ENCODE measurements around the gene PLD1.

The PLD1 gene

GRCh38 chr3:171813897-171814460 lies 3.7 kb upstream of the PLD1 start:
- Histone ChIP-seq H3K27me3 (ENCODE audit: control insufficient read depth, insufficient read depth, low read length) (peaks cover 33% of the 10 kb centered on the region), H3K9ac (ENCODE audit: low read depth, low read length) (no peak overlapping the region), H3K4me3 (ENCODE audit: low read depth, low read length) (no peak overlapping the region), H3K4me1 (ENCODE audit: control insufficient read depth, insufficient read depth, low read length) (no peaks in the 10 kb centered on the region), H3K9me3 (ENCODE audit: control insufficient read depth, insufficient read depth, low read length) (no peaks in the 10 kb centered on the region), H3K27ac (ENCODE audit: low read depth, low read length) (no peak overlapping the region), H3K36me3 (ENCODE audit: control insufficient read depth, insufficient read depth, low read length) (no peaks in the 10 kb centered on the region)

GRCh38 chr3:171813278-171813896 lies 3.1 kb upstream of the PLD1 start:
- Histone ChIP-seq H3K36me3 (ENCODE audit: control insufficient read depth, insufficient read depth, low read length) (no peaks in the 10 kb centered on the region), H3K9ac (ENCODE audit: low read depth, low read length) (no peak overlapping the region), H3K4me3 (ENCODE audit: low read depth, low read length) (no peak overlapping the region), H3K9me3 (ENCODE audit: control insufficient read depth, insufficient read depth, low read length) (no peaks in the 10 kb centered on the region), H3K4me1 (ENCODE audit: control insufficient read depth, insufficient read depth, low read length) (no peaks in the 10 kb centered on the region), H3K27ac (ENCODE audit: low read depth, low read length) (no peak overlapping the region), H3K27me3 (ENCODE audit: control insufficient read depth, insufficient read depth, low read length) (peaks cover 35% of the 10 kb centered on the region)

GRCh38 chr3:171812811-171813210 lies 2.5 kb upstream of the PLD1 start:
- Histone ChIP-seq H3K4me3 (ENCODE audit: low read depth, low read length) (no peak overlapping the region), H3K4me1 (ENCODE audit: control insufficient read depth, insufficient read depth, low read length) (no peaks in the 10 kb centered on the region), H3K36me3 (ENCODE audit: control insufficient read depth, insufficient read depth, low read length) (no peaks in the 10 kb centered on the region), H3K9me3 (ENCODE audit: control insufficient read depth, insufficient read depth, low read length) (no peaks in the 10 kb centered on the region), H3K9ac (ENCODE audit: low read depth, low read length) (no peak overlapping the region), H3K27me3 (ENCODE audit: control insufficient read depth, insufficient read depth, low read length) (peaks cover 35% of the 10 kb centered on the region), H3K27ac (ENCODE audit: low read depth, low read length) (no peak overlapping the region)

GRCh38 chr3:171811913-171812335 lies 1.6 kb upstream of the PLD1 start:
- Histone ChIP-seq H3K27ac (ENCODE audit: low read depth, low read length) (no peak overlapping the region), H3K9me3 (ENCODE audit: control insufficient read depth, insufficient read depth, low read length) (no peaks in the 10 kb centered on the region), H3K9ac (ENCODE audit: low read depth, low read length) (no peak overlapping the region), H3K4me1 (ENCODE audit: control insufficient read depth, insufficient read depth, low read length) (no peaks in the 10 kb centered on the region), H3K27me3 (ENCODE audit: control insufficient read depth, insufficient read depth, low read length) (peaks cover 35% of the 10 kb centered on the region), H3K4me3 (ENCODE audit: low read depth, low read length) (no peak overlapping the region), H3K36me3 (ENCODE audit: control insufficient read depth, insufficient read depth, low read length) (no peaks in the 10 kb centered on the region)

GRCh38 chr3:171811295-171811912 lies 1.1 kb upstream of the PLD1 start:
- H3K9ac ChIP-seq (ENCODE audit: low read depth, low read length): no peak overlapping the region
- H3K27ac ChIP-seq (ENCODE audit: low read depth, low read length): no peak overlapping the region
- peaks cover 35% of the 10 kb centered on the region for H3K27me3 ChIP-seq (ENCODE audit: control insufficient read depth, insufficient read depth, low read length)
- no peaks in the 10 kb centered on the region for H3K4me1 ChIP-seq (ENCODE audit: control insufficient read depth, insufficient read depth, low read length)
- no peaks in the 10 kb centered on the region for H3K9me3 ChIP-seq (ENCODE audit: control insufficient read depth, insufficient read depth, low read length)
- H3K36me3 ChIP-seq (ENCODE audit: control insufficient read depth, insufficient read depth, low read length): no peaks in the 10 kb centered on the region
- H3K4me3 ChIP-seq (ENCODE audit: low read depth, low read length): no peak overlapping the region

- no peaks in the 10 kb centered on the region for H3K4me1 ChIP-seq (ENCODE audit: control insufficient read depth, insufficient read depth, low read length)
Observed at GRCh38 chr3:171810629-171811294, 479 bp upstream of the PLD1 start.

GRCh38 chr3:171809611-171809860 lies 747 bp downstream of the PLD1 start:
- Histone ChIP-seq H3K36me3 (ENCODE audit: control insufficient read depth, insufficient read depth, low read length) (no peaks in the 10 kb centered on the region), H3K27ac (ENCODE audit: low read depth, low read length) (peak overlapping the region; percentile 50), H3K9ac (ENCODE audit: low read depth, low read length) (no peak overlapping the region), H3K4me1 (ENCODE audit: control insufficient read depth, insufficient read depth, low read length) (no peaks in the 10 kb centered on the region), H3K9me3 (ENCODE audit: control insufficient read depth, insufficient read depth, low read length) (no peaks in the 10 kb centered on the region), H3K4me3 (ENCODE audit: low read depth, low read length) (peak overlapping the region; percentile 77), H3K27me3 (ENCODE audit: control insufficient read depth, insufficient read depth, low read length) (peaks cover 35% of the 10 kb centered on the region)

More at GRCh38 chr3:171810629-171811294, 479 bp upstream of the PLD1 start:
- no peak overlapping the region for H3K27ac ChIP-seq (ENCODE audit: low read depth, low read length)
- H3K27me3 ChIP-seq (ENCODE audit: control insufficient read depth, insufficient read depth, low read length): peaks cover 35% of the 10 kb centered on the region
- peak overlapping the region; percentile 77 for H3K4me3 ChIP-seq (ENCODE audit: low read depth, low read length)
- 0 out of 2 replicates have a peak overlapping the region, but pooled peaks have one; percentile 38 for H3K9ac ChIP-seq (ENCODE audit: low read depth, low read length)
- no peaks in the 10 kb centered on the region for H3K9me3 ChIP-seq (ENCODE audit: control insufficient read depth, insufficient read depth, low read length)
- H3K36me3 ChIP-seq (ENCODE audit: control insufficient read depth, insufficient read depth, low read length): no peaks in the 10 kb centered on the region

- Histone ChIP-seq H3K4me3 (ENCODE audit: low read depth, low read length) (no peak overlapping the region), H3K9me3 (ENCODE audit: control insufficient read depth, insufficient read depth, low read length) (no peaks in the 10 kb centered on the region), H3K36me3 (ENCODE audit: control insufficient read depth, insufficient read depth, low read length) (no peaks in the 10 kb centered on the region), H3K9ac (ENCODE audit: low read depth, low read length) (no peak overlapping the region), H3K27ac (ENCODE audit: low read depth, low read length) (no peak overlapping the region), H3K27me3 (ENCODE audit: control insufficient read depth, insufficient read depth, low read length) (peaks cover 35% of the 10 kb centered on the region), H3K4me1 (ENCODE audit: control insufficient read depth, insufficient read depth, low read length) (no peaks in the 10 kb centered on the region)
Observed at GRCh38 chr3:171807806-171808205, 2.5 kb downstream of the PLD1 start.

- Histone ChIP-seq H3K27me3 (ENCODE audit: control insufficient read depth, insufficient read depth, low read length) (peaks cover 33% of the 10 kb centered on the region), H3K4me3 (ENCODE audit: low read depth, low read length) (no peak overlapping the region), H3K9ac (ENCODE audit: low read depth, low read length) (no peak overlapping the region), H3K9me3 (ENCODE audit: control insufficient read depth, insufficient read depth, low read length) (no peaks in the 10 kb centered on the region), H3K4me1 (ENCODE audit: control insufficient read depth, insufficient read depth, low read length) (no peaks in the 10 kb centered on the region), H3K27ac (ENCODE audit: low read depth, low read length) (no peak overlapping the region), H3K36me3 (ENCODE audit: control insufficient read depth, insufficient read depth, low read length) (no peaks in the 10 kb centered on the region)
Observed at GRCh38 chr3:171807129-171807675, 3.1 kb downstream of the PLD1 start.

- Histone ChIP-seq H3K36me3 (ENCODE audit: control insufficient read depth, insufficient read depth, low read length) (no peaks in the 10 kb centered on the region), H3K27ac (ENCODE audit: low read depth, low read length) (peak overlapping the region; percentile 42), H3K9ac (ENCODE audit: low read depth, low read length) (no peak overlapping the region), H3K4me1 (ENCODE audit: control insufficient read depth, insufficient read depth, low read length) (no peaks in the 10 kb centered on the region), H3K4me3 (ENCODE audit: low read depth, low read length) (no peak overlapping the region), H3K9me3 (ENCODE audit: control insufficient read depth, insufficient read depth, low read length) (no peaks in the 10 kb centered on the region), H3K27me3 (ENCODE audit: control insufficient read depth, insufficient read depth, low read length) (peaks cover 25% of the 10 kb centered on the region)
Observed at GRCh38 chr3:171806200-171807128, 3.8 kb downstream of the PLD1 start.

Measured in HUES48 (cell line).